ENCODE data around the gene OXCT1.

Gene OXCT1

DNA sequence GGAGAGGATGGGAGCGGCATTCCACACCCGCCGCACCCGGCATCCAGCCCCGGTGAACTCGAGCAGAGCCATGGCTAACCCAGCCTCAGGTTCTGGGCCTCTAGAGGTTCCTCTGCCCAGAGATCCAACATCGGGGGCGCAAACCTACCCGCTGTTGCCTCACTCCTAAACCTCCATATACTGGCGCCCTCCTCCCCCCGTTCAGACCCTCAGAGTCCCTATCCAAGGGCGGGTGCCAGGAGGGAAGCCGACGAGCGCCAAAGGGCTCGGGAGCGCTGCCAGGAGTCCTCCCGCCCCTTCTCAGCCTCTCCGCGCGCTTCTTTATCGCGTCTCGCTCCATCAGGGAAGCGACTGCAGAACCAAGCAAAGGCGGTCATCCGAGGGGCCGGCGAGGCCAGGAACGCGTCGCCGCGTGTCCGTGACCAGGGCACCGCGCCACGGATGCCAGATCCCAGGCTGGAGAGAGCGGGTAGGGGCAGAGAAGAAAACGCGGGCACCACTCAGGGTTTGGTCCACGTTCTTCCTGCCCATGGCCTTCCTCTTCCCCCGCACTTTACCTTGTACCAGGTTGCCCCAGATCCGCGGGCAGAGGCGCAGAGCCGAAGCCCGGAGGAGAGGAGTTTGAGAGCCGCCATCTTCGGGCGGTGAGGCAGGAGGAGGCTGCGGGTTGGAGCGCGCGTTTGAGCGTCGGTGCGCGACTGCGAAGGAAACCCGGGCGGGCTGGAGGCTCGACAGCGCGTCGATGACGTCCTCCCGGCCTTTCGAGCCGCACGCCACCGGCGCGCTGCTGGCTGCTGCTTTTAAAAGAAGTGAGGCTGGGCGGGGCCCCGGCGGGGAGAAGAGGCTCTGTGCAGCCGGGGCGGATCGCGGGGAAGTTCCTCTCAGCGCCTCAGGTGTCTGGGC lies at the start of gene OXCT1:
Gene OXCT1 (minus strand): TSS at position 702 of the 903 bp plus-strand sequence. CDS start 67 bp downstream, at position 635.
- peak; percentile 87 for DNase-seq (ENCODE audit: low spot score)

DNA sequence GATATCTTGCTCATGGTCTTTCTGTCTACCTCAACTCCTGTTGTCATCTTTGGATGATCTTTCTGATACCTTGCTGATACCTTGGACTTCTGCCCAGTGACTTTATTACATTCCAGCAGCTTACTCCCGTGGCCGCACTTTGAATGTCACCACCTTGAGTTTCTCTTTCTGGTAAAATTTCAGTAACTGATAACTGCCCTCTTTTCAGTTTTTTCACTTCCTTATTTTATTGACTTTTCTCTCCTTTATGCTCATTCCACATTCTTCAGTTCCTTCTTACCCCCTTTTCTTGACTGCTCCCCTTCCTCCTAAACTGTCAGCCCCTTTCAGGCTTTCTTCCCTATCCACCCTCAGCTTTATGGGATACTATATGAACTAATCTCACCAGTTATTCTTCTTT lies 47.9 kb upstream of the OXCT1 start:
- DNase-seq (ENCODE audit: low spot score), result no peak

DNA sequence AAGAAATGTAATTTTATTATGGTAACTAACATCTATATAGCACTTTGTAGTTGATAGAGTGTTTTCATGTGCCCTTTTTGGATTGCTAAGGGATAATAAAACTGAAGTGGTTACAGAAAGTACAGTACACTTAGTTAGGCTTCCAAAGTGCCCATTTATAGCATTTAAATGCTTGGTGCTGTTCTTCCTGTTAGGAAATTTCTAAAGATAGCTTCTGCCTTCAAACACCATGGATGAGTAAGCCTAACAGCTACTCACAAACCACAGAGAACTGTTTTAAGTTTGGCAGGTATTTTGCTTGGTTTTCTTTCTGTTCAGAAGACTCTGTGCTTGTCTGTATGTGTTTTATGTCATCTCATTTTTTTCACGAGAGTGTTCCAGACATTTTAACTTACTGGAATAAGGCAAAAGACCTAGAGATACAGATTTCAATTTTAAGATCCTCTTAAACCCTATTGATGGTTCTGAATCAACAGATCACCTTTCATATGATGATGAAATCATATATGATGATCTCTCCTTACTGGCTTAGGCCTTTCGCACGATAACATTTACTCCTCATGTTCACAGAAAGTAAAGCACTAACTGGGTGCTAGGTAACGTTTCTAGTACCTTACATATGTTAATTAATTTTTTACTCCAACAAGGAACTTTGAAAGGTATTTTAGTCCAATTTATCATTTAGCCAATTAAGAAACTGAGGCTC lies 38.3 kb upstream of the OXCT1 start:
- no peak for DNase-seq (ENCODE audit: low spot score)

DNA sequence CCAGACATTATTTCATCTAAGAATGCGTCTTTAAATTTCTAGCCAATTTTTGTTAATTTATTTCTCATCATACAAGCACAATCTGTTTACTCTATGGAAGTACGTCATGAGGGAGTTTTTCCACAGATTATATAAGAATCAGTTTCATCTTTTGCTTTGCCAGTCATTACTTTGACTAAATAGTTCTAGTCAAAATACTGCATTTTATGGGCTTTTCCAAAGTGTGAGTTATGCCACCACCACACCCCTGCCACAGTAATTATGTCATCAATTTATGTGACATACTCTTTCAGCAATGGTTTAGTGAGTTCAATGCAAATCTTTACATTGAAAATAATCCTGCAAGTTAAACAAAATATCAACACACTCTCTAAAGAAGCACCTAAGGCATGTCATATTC lies 35.9 kb upstream of the OXCT1 start:
- no peak for DNase-seq (ENCODE audit: low spot score)

DNA sequence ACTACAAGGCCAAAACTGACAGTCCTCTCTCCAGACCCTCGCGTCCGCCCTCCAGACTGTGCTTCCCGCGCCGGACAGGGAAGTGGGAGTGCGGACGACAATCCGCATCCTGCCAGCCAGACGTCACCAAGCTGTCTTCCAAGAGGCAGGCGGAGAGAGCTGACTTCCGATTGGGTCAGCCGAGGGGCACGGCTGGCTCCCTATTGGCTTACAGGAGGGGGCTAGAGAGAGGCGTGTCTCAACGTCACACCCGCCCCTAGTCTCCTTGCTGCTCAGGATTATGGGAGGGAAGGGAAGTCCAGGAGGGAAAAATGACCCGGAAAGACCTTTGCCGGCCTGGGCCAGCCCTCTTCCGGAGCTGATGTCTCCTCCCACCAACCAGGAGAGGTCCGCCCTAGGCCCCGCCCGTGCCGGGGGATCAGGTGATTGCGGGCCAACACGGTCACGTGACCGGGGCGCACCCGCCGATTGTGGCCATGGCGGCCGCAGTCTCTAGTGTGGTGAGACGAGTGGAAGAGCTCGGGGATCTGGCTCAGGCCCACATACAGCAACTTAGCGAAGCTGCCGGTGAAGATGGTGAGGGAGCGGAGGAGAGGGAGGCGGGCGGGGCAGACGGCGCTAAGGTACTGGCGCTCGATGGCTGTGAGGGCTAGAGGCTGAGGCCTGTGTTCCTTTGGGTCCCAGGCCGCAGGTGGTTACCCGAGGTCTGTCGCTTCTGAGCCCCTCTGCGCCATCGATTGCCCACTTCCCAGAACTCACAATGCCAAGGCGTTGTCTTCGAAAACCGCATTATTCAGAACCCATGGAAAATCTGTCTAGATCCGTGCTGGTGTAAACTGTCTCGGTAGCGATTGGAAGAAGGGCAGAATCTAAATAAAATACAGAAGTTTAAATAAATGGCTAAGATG lies 33.9 kb upstream of the OXCT1 start, which contains the start of gene RIMOC1:
Gene RIMOC1 (plus strand): TSS at position 453 of the 908 bp plus-strand sequence. CDS start 24 bp downstream, at position 477.
- peak; percentile 94 for DNase-seq (ENCODE audit: low spot score)

DNA sequence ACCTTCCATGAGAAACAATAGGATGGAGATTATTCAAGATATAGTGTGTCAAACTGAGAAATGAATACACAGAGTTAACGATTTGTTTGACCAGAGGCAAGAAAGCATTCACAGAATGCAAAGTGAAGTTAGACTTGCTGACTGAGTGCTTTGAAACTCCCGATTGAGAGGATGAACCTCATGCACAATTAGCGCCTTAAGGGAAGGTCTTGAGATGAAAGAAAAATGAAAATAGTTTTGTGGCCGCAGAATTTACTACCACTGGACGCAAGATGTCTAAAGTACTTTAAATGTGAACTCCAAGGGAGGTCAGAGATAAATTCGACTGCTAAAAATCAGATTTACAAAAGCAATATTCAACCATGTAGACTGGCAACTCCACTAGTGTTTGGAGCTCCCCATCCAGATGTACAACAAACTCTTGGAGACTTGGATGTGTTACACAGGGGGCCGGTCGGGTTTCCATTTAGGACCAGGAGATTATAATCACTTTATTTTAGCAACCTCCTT lies 33.2 kb upstream of the OXCT1 start:
- no peak for DNase-seq (ENCODE audit: low spot score)

DNA sequence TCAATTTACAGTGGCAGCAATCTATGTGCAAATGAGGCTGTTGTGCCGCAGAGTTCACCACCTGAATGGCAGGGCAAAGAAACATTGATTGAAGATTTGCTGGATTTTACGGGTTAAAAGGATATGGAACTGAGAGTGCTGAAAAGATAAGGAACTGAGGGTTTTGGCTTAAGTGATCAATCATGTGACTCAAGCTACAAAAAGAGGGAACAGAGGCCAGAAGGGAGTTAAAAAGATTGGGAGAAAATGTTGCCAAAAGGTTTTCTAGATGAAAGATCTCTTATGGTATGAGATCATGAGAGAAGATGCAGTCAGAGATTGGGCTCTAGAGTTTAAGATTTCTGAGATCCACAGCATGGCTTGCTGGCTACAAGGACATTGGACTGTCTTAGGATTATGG lies 26.0 kb upstream of the OXCT1 start:
- DNase-seq (ENCODE audit: low spot score), result no peak

DNA sequence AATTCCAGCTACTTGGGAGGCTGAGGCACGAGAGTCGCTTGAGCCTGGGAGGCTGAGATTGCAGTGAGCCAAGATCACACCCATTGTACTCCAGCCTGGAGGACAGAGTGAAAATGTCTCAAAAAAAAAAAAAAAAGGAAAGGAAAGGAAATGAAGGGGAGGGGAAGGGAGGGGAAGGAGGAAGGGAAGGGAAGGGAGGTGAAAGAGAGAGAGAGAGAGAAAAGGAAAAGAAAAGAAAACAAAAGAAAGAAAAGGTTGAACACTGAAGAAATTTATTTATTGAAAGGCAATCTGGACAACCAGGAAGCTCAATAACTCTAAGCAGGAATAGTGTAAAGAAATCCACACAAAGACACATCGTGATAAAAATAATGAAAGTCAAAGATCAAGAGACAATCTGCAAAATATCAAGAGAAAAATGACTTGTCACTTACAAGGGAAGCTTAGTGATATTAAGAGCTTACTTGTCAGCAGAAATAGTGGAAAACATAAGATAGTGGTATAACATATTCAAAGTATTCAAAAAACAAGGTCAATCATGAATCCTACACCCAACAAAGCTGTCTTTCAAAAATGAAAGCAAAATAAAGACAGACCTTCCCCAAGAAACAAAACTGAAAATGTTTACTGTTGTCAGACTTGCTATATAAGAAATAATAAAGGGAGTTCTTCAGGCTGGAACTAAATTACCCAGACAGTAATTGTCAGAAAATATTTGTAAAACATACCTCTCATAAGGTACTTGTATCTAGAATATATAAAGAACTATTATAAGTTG lies 23.0 kb upstream of the OXCT1 start:
- DNase-seq (ENCODE audit: low spot score), result no peak

DNA sequence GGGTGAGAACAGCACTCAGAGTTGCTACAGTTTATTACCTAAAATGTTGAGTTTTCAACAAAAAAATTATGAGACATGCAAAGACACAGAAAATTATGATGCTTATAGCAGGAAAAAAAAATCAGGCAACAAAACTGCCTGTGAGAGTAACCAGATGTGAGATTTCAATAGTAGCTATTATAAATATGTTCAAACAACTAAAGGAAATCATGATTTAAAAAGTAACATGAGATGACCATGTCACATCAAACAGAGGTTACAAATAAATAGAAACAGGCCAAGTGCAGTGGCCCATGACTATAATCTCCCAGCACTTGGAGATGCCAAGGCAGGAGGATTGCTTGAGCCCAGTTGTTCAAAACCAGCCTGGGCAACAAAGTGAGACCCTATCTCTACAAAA lies 21.8 kb upstream of the OXCT1 start:
- DNase-seq (ENCODE audit: low spot score), result no peak

DNA sequence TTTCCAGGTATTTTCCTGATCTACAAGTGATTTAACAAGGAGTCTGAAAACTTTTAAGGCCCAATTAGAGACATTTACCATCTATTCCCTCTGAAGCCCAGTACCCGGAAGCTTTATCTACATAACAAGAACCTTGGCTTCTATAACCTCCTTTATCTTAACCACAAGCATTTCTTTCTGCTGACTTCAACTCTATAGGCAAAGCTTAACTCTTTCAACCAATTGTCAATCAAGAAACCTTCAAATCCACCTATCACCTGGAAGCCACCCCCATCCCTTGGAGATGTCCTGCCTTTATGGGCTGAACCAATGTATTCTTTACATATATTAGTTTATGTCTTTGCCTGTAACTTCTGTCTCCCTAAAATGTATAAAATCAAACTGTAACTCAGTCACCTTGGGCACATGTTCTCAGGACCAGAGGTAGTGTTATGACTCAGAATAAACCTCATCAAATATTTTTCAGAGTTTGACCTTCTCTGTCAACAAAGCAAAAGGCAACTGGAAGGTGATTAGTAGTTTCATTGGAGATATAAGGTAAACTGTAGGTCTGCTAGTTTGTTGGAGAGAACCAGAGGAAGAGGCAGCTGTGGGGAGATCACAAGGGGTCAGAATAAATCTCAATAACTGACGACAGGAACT lies 21.0 kb upstream of the OXCT1 start:
- DNase-seq (ENCODE audit: low spot score), result no peak

DNA sequence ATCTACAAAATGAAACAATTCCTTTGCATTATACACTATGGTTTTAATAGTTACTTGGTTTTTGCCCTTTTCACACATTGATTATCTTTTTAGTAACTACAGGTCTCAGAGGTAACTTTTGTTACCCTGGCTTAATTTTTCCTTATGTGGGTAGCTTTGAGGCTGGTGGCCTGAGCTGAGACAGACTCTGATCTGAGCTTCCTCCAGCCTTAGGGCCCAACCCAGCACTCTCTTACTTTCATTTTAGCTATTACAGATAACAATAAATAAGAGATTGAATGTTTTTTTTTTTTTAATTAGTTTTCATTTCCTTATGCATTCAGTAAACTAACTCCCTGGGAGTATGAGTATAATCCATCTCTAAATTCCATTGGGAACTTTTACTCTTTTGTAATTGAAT lies 15.1 kb upstream of the OXCT1 start:
- no peak for DNase-seq (ENCODE audit: low spot score)

DNA sequence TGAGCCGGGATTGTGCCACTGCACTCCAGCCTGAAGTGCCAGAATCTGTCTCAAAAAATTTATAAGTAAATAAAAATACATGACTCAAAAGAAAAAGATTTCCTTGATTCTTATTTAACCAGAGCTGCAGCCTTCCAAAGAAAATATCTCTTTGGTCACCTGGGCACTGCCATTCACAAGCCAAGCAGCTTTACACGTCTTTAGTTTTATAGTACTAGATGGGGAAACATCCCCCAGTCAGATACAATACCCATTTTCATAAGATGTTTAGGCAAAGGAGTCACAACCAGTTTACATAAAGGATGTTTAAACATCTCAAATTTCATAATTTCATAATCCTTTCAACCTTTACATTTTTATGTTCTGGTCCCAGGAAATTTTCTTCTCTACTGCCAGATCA lies 13.7 kb upstream of the OXCT1 start:
- no peak for DNase-seq (ENCODE audit: low spot score)

DNA sequence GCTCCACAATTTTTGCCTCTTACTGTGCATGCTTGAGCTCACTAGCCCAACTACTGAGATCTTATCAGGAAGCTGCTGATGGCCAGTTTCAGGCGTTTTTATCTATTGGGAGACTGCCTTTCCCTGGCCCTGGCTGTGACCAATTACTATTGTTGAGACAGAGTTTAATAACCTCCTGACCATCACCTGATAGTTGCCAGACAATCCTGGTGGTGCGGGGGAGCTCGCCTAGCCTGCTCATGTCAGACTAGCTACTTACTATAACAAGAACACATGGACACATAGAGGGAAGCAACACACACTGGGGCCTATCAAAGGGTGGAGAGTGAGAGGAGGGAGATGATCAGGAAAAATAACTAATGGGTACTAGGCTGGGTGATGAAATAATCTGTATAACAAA lies 13.0 kb upstream of the OXCT1 start:
- no peak for DNase-seq (ENCODE audit: low spot score)

DNA sequence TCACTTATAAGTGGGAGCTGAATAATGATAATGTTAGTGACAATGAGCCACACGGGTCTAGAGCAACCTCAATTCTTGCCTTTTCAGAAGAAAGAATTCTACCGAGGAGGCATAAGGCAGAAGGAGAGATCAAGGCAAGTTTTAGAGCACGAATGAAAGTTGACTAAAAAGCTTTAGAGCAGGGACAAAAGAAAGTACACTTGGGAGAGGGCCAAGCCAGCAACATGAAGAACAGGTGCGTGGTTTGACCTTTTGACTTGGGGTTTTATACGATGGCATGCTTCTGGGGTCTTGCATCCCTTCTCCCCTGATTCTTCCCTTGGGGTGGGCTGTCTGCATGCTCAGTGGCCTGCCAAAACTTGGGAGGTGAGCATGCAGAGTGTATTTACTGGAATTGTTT lies 12.5 kb upstream of the OXCT1 start:
- no peak for DNase-seq (ENCODE audit: low spot score)

DNA sequence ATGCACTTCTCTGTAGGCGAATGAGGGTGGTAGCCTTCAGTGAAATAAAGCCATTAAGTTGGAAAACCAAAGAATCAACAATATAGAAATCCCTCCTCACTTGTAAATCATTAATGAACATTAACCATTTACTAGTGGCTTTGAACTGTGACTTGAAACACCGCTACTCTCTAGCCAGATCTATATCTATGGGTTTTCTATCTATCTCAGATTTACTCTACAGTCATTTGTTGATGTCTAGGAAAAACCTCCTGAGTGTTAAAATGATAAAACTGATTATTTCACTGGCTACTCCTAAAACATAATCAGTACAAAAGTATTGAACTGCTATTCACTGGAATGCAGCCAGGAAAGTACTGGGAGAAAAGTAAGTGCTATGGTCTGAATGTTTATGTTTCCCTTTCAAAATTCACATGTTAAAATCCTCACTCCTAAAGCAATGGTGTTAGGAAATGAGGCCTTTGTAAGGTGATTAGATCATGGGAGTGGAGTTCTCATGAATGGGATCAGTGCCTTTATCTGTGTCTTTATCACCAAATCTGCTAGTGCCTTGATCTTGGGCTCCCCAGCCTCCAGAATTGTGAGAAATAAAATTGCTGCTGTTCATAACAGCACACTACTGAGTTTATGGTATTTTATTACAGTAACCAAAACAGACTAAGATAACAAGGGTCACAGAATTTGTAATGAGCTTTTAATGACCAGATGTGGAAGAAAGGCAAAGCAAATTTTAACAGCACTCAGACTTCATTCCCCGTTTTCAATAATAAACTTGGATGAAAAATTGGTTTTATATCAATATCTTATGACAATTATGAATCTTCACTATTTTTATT lies 8.6 kb upstream of the OXCT1 start:
- DNase-seq (ENCODE audit: low spot score), result no peak

DNA sequence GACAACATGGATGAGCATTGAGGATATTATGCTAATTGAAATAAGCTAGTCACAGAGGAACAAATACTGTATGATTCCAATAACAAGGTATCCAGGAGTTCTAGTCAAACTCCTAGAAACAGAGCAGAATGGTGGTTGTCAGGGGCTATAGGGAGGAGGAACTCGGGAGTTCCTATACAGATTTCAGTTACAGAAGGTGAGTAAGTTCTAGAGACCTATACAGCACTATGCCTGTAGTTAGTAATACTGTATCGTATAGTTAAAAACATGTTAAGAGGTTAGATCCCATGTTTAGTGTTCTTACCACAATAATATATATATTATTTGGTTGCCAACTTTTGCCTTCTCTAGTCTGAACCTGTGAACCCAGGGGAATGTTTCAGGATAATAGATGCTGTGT lies 7.9 kb upstream of the OXCT1 start:
- DNase-seq (ENCODE audit: low spot score), result no peak

DNA sequence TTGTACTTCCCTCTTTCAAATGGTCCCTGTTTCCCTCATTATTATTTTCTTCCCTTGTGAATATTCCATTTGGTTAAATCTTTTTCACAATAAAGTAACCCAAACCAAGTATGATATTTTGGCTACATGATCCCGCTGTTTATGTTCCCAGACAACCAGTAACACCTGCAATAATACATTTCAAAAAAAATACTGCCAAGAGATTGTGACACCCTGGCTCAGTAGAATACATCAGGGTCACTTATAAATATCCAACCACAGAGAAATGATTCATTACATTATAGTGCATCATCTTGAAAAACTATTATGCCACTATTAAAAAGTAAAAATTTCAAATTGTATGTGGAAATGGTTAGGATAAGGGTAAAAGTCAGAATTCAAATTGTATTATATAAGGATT lies 7.2 kb upstream of the OXCT1 start:
- no peak for DNase-seq (ENCODE audit: low spot score)

DNA sequence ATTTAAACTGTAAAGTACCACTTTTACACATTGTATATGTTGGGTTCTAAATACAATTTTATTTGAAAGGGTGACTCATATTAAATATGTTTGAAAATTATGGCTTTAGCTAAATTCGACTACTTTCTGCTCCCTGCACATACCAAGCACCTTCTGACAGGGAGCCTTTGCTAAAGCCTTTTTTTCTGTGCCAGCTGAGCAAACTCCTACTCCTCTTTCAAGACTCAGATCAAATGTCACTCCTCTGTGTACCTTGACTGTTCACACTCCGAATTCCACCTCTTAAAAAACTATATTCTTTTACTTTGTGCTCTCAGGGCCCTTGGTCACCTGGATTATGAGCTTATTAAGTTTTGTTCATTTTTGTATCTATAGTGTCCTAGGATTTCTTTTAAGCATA lies 6.5 kb upstream of the OXCT1 start:
- DNase-seq (ENCODE audit: low spot score), result no peak

DNA sequence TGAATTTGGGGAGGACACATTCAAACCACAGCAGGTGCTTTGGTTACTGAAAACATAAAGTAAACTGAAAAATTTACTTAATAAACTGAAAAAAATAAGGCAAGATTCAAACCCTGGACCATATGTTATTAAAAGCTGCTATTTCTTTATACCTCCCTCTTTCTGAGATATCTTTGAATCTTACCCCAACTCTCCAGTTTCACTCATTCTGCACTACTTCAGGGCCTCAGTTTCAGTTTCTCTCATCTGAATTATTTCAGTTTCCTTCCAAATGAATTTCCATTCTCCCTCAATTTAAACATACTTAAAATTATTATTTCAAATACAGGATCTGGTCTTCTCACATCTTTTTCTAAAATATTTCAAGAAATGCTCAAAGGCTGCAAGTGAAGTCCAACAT lies 4.9 kb upstream of the OXCT1 start:
- DNase-seq (ENCODE audit: low spot score), result no peak

DNA sequence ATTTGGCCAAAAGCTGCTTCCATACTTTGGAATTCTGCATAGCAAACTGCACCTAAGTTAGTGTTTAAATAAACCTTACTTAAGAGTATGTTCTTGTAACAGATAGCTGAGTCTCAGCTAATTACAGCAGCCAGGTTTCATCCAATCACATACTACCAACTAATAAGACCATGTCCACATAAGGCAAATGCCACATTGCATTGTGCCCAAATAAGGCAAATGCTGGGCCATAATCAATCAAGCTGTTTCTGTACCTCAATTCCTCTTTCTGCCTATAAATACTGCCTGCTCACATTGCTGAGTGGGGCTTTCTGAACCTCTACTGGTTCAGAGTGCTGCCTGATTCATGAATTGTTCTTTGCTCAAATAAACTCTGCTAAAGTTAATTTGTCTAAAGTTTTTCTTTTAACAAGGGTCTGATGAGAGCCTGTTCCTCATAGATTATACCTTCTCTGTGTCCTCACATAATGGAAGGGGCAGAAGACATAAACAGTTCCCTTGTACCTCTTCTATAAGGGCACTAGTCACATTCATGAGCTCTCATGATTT lies 4.4 kb upstream of the OXCT1 start:
- no peak for DNase-seq (ENCODE audit: low spot score)

Measured in iPS-NIHi11 (cell line).